HPDE6-E6E7 (cell line): ENCODE measurements around the gene AKR1C2.
"Not testable (repeated sequence)": the region's sequence is repeated elsewhere in the genome, so short reads cannot be mapped to it uniquely, and the experiment has no call there.

Experiments used
- DNase-seq: peaks from one replicate; pipeline ENCODE4 v3.0.0; 2011; ENCODE audit warnings: missing footprints; ENCODE audit errors: extremely low spot score

The AKR1C2 gene

GRCh38 chr10:5003127-5004029 lies at the start of gene AKR1C2:
Gene AKR1C2 (minus strand): TSS chr10:5003857. CDS start chr10:5003835, 22 bp downstream.
- not testable (repeated sequence) for DNase-seq

- DNase-seq, result not testable (repeated sequence)
Measured at GRCh38 chr10:5052951-5053500, 49.4 kb upstream of the AKR1C2 start.

GRCh38 chr10:5047912-5048628 lies 44.4 kb upstream of the AKR1C2 start:
- no peak for DNase-seq

GRCh38 chr10:5047055-5047454 lies 43.4 kb upstream of the AKR1C2 start:
- not testable (repeated sequence) for DNase-seq

- DNase-seq, result no peak
Measured at GRCh38 chr10:5046410-5046809, 42.8 kb upstream of the AKR1C2 start.

GRCh38 chr10:5045095-5045494 lies 41.4 kb upstream of the AKR1C2 start:
- DNase-seq, result no peak

GRCh38 chr10:5043716-5044115 lies 40.1 kb upstream of the AKR1C2 start:
- DNase-seq, result no peak

GRCh38 chr10:5042922-5043321 lies 39.3 kb upstream of the AKR1C2 start:
- DNase-seq, result no peak

- no peak for DNase-seq
Measured at GRCh38 chr10:5041471-5042023, 37.9 kb upstream of the AKR1C2 start.

- DNase-seq, result no peak
Measured at GRCh38 chr10:5040781-5041470, 37.3 kb upstream of the AKR1C2 start.

- no peak for DNase-seq
Measured at GRCh38 chr10:5040010-5040673, 36.5 kb upstream of the AKR1C2 start.

GRCh38 chr10:5038733-5039132 lies 35.1 kb upstream of the AKR1C2 start:
- DNase-seq, result no peak

GRCh38 chr10:5038101-5038500 lies 34.4 kb upstream of the AKR1C2 start:
- DNase-seq, result no peak

- no peak for DNase-seq
Measured at GRCh38 chr10:5036511-5036910, 32.9 kb upstream of the AKR1C2 start.

- no peak for DNase-seq
Measured at GRCh38 chr10:5035356-5035755, 31.7 kb upstream of the AKR1C2 start.

GRCh38 chr10:5034588-5034987 lies 30.9 kb upstream of the AKR1C2 start:
- DNase-seq, result no peak

GRCh38 chr10:5033061-5033778 lies 29.6 kb upstream of the AKR1C2 start:
- peak; percentile 4 for DNase-seq

- not testable (repeated sequence) for DNase-seq
Measured at GRCh38 chr10:5032444-5032843, 28.8 kb upstream of the AKR1C2 start.

- DNase-seq, result not testable (repeated sequence)
Measured at GRCh38 chr10:5031588-5031987, 27.9 kb upstream of the AKR1C2 start.

GRCh38 chr10:5030989-5031388 lies 27.3 kb upstream of the AKR1C2 start:
- no peak for DNase-seq
